Calu3 (cell line): ENCODE measurements around the gene ARAF. TPM values are rescaled to one million over a fixed set of nuclear protein-coding genes. Genes with fewer than 3 reads are reported as not detected.
A peak's percentile ranks its signal among the peaks of the same experiment; 100 is the strongest.

Source experiments
- BruUV-seq: library from RNA; stranded (reverse); fragments of 400-500 nt; replicated peaks from 2 replicates; lab custom pipeline; 2021; lab: Mats Ljungman, UMichigan
- CTCF ChIA-PET: fragments of 300-600 bp; sonication (Branson Sonifier 250); formaldehyde crosslinking; loops from one replicate; lab custom pipeline; 2022; ENCODE audit warnings: antibody characterized with exemption; lab: Charles Lee
- DNase-seq: peaks from one replicate; pipeline ENCODE4 v3.0.0; 2022
- H3K27ac Mint-ChIP-seq: one replicate; pipeline ENCODE4 v1.8.0; 2022; ENCODE audit warnings: mixed read lengths; ENCODE audit not compliant: unreplicated experiment
- H3K27me3 Mint-ChIP-seq: one replicate; pipeline ENCODE4 v1.8.0; 2022; ENCODE audit warnings: mixed read lengths; ENCODE audit not compliant: unreplicated experiment
- H3K36me3 Mint-ChIP-seq: one replicate; pipeline ENCODE4 v1.8.0; 2022; ENCODE audit warnings: mild to moderate bottlenecking, moderate library complexity, mixed read lengths; ENCODE audit not compliant: insufficient read depth, unreplicated experiment
- H3K4me1 Mint-ChIP-seq: one replicate; pipeline ENCODE4 v1.8.0; 2022; ENCODE audit warnings: mild to moderate bottlenecking, low read depth, mixed read lengths; ENCODE audit not compliant: unreplicated experiment
- H3K4me3 Mint-ChIP-seq: one replicate; pipeline ENCODE4 v1.8.0; 2022; ENCODE audit warnings: mild to moderate bottlenecking, low read depth, moderate library complexity, mixed read lengths; ENCODE audit not compliant: unreplicated experiment
- H3K9me3 Mint-ChIP-seq: one replicate; pipeline ENCODE4 v1.8.0; 2022; ENCODE audit warnings: low read depth, mixed read lengths; ENCODE audit not compliant: unreplicated experiment
- intact Hi-C: fragments of 100-400 bp; cut with micrococcal nuclease; formaldehyde crosslinking; loops from one replicate; pipeline ENCODE4 v1.10.0; 2022; ENCODE audit not compliant: unreplicated experiment
- total RNA-seq: library from RNA; stranded (reverse); gene quantifications from 2 replicates; pipeline ENCODE4 v1.2.3, GENCODE V29; 2022
- TF ChIP-seq, protein P1 (sequence below): fragments of 200-600 bp; IDR thresholded peaks from one replicate; pipeline ENCODE4 v1.8.0; 2022; ENCODE audit warnings: antibody characterized with exemption; ENCODE audit not compliant: unreplicated experiment

Gene ARAF
- total RNA-seq, 1 experiment from 2014 or later = 79.2 TPM

DNA sequence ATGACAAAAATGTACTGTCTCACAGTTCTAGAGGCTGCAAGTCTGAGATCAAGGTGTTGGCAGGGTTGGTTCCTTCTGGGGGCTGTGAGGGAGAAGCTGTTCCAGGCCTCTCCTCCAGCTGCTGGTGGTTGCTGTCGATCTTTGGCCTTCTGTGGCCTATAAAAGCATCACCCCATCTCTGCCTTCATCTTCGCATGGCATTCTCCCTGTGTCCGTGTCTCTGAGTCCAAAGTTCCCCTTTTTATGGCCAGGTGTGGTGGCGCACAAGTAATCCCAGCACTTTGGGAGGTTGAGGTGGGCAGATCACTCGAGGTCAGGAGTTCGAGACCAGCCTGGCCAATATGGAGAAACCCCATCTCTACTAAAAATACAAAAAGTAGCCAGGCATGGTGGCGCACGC lies 31.5 kb upstream of the ARAF start:
- TF ChIP-seq, protein P1, sequence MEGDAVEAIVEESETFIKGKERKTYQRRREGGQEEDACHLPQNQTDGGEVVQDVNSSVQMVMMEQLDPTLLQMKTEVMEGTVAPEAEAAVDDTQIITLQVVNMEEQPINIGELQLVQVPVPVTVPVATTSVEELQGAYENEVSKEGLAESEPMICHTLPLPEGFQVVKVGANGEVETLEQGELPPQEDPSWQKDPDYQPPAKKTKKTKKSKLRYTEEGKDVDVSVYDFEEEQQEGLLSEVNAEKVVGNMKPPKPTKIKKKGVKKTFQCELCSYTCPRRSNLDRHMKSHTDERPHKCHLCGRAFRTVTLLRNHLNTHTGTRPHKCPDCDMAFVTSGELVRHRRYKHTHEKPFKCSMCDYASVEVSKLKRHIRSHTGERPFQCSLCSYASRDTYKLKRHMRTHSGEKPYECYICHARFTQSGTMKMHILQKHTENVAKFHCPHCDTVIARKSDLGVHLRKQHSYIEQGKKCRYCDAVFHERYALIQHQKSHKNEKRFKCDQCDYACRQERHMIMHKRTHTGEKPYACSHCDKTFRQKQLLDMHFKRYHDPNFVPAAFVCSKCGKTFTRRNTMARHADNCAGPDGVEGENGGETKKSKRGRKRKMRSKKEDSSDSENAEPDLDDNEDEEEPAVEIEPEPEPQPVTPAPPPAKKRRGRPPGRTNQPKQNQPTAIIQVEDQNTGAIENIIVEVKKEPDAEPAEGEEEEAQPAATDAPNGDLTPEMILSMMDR = no peak
- no peak for DNase-seq
- Mint-ChIP-seq H3K36me3 (no peaks in the 10 kb centered on the region), H3K27me3 (no peaks in the 10 kb centered on the region), H3K4me1 (no peaks in the 10 kb centered on the region), H3K9me3 (no peaks in the 10 kb centered on the region), H3K4me3 (no peak overlapping the region), H3K27ac (no peak overlapping the region)
- intact Hi-C loops = no loop called here
- CTCF ChIA-PET = no interaction called here
- BruUV-seq = no TSS peak

- H3K9me3 Mint-ChIP-seq = no peaks in the 10 kb centered on the region
- no peak overlapping the region for H3K27ac Mint-ChIP-seq
- H3K36me3 Mint-ChIP-seq = no peaks in the 10 kb centered on the region
- no peak for DNase-seq
- no peak overlapping the region for H3K4me3 Mint-ChIP-seq
- CTCF ChIA-PET = no interaction called here
- TF ChIP-seq, protein P1 = no peak
- BruUV-seq = no TSS peak
- no peaks in the 10 kb centered on the region for H3K27me3 Mint-ChIP-seq
- no peaks in the 10 kb centered on the region for H3K4me1 Mint-ChIP-seq
- intact Hi-C loops = no loop called here
Measured at GRCh38 chrX:47530049-47530448, 31.0 kb upstream of the ARAF start.

DNA sequence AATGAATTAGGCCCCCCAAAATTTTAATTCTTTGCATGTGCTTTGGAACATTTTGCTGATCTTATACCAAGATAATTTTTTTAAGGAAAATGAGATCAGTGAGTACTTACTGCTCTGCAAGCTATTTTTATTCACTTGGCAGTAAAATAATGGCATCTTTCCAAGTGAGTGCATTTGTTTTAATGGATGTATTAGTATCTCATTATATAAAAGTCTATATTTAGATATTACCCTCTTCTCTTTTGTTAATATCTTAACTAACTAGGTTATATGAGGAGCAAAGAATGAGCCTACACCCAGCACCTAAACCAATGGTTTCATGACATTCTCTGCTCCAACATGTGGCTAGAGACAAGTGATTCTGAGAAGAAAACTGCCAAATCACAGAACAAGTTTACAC lies 21.1 kb upstream of the ARAF start:
- Mint-ChIP-seq H3K9me3 (no peaks in the 10 kb centered on the region), H3K4me3 (no peak overlapping the region), H3K27me3 (no peaks in the 10 kb centered on the region), H3K36me3 (no peaks in the 10 kb centered on the region), H3K4me1 (no peaks in the 10 kb centered on the region), H3K27ac (no peak overlapping the region)
- intact Hi-C loops = no loop called here
- DNase-seq = no peak
- BruUV-seq = no TSS peak
- TF ChIP-seq, protein P1 = no peak
- CTCF ChIA-PET = interaction anchor here (0.6 kb wide), 1 partner anchor 56 kb away, joined by 4 read pairs; no protein-coding TSS in a partner anchor

GRCh38 chrX:47540754-47541538 lies 20.1 kb upstream of the ARAF start:
- DNase-seq = peak; percentile 71
- TF ChIP-seq, protein P1 = no peak
- Mint-ChIP-seq H3K9me3 (no peaks in the 10 kb centered on the region), H3K27me3 (no peaks in the 10 kb centered on the region), H3K4me3 (no peak overlapping the region), H3K27ac (no peak overlapping the region), H3K4me1 (no peaks in the 10 kb centered on the region), H3K36me3 (no peaks in the 10 kb centered on the region)
- intact Hi-C loops = no loop called here
- CTCF ChIA-PET = no interaction called here
- BruUV-seq = no TSS peak
